WTC11 (cell line): ENCODE measurements around the gene CHSY3.

Source experiments
- CREM ChIP-seq: sonication (generic); formaldehyde crosslinking; IDR thresholded peaks from 2 replicates; pipeline ENCODE4 v1.8.1; 2022; ENCODE audit warnings: mild to moderate bottlenecking, missing genetic modification reagents, moderate library complexity
- TF ChIP-seq, protein P1 (sequence below): fragments of 200-600 bp; IDR thresholded peaks from 2 replicates; pipeline ENCODE4 v1.8.0; 2022; ENCODE audit warnings: antibody characterized with exemption
- TF ChIP-seq, protein P2 (sequence below): sonication (generic); formaldehyde crosslinking; IDR thresholded peaks from 2 replicates; pipeline ENCODE4 v1.8.1; 2022; ENCODE audit warnings: low read depth, missing genetic modification reagents, borderline replicate concordance
- TF ChIP-seq, protein P3 (sequence below): sonication (generic); formaldehyde crosslinking; IDR thresholded peaks from 2 replicates; pipeline ENCODE4 v1.8.0; 2023; ENCODE audit warnings: missing genetic modification reagents

DNA sequence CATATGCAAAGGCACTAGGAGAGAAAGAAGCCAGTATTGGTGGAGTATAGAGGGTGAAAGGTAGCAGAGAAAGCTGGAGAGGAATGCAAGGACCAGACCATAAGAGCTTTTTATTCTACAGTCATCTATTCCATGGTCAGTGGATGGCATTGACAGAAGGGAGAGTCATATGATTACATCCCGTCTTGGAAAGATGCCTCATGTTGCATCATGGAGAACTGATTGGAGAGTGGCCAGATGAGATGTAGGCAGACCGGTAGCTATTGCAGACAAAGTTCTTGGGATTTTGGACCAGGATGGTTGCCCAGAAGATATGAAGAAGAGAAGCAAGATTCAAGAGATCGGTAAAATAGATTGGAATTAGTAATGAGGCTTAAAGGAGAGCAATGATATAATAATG lies 260.7 kb downstream of the CHSY3 start:
- TF ChIP-seq, protein P1, sequence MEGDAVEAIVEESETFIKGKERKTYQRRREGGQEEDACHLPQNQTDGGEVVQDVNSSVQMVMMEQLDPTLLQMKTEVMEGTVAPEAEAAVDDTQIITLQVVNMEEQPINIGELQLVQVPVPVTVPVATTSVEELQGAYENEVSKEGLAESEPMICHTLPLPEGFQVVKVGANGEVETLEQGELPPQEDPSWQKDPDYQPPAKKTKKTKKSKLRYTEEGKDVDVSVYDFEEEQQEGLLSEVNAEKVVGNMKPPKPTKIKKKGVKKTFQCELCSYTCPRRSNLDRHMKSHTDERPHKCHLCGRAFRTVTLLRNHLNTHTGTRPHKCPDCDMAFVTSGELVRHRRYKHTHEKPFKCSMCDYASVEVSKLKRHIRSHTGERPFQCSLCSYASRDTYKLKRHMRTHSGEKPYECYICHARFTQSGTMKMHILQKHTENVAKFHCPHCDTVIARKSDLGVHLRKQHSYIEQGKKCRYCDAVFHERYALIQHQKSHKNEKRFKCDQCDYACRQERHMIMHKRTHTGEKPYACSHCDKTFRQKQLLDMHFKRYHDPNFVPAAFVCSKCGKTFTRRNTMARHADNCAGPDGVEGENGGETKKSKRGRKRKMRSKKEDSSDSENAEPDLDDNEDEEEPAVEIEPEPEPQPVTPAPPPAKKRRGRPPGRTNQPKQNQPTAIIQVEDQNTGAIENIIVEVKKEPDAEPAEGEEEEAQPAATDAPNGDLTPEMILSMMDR, result no peak
- TF ChIP-seq, protein P2, sequence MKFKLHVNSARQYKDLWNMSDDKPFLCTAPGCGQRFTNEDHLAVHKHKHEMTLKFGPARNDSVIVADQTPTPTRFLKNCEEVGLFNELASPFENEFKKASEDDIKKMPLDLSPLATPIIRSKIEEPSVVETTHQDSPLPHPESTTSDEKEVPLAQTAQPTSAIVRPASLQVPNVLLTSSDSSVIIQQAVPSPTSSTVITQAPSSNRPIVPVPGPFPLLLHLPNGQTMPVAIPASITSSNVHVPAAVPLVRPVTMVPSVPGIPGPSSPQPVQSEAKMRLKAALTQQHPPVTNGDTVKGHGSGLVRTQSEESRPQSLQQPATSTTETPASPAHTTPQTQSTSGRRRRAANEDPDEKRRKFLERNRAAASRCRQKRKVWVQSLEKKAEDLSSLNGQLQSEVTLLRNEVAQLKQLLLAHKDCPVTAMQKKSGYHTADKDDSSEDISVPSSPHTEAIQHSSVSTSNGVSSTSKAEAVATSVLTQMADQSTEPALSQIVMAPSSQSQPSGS (CRISPR knock-in tag), result no peak
- TF ChIP-seq, protein P3, sequence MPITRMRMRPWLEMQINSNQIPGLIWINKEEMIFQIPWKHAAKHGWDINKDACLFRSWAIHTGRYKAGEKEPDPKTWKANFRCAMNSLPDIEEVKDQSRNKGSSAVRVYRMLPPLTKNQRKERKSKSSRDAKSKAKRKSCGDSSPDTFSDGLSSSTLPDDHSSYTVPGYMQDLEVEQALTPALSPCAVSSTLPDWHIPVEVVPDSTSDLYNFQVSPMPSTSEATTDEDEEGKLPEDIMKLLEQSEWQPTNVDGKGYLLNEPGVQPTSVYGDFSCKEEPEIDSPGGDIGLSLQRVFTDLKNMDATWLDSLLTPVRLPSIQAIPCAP, result no peak
- TF ChIP-seq CREM (CRISPR knock-in tag), result no peak
